HCT116 (cell line): ENCODE results near the gene SRSF3. TPM values are rescaled to one million over a fixed set of nuclear protein-coding genes. Genes with fewer than 3 reads are reported as not detected.

Experiments
- ATAC-seq: fragments of 200-7000 bp; cut with Tn5 transposase; 2 replicates; pipeline ENCODE4 v1.9.1; 2020; ENCODE audit warnings: mild to moderate bottlenecking, moderate library complexity
- BruUV-seq: library from RNA; stranded (reverse); fragments of 400-500 nt; replicated peaks from 2 replicates; lab custom pipeline; 2021; lab: Mats Ljungman, UMichigan
- CTCF ChIA-PET: fragments of 300-600 bp; sonication (Branson Sonifier 250); formaldehyde crosslinking; loops from one replicate; lab custom pipeline; 2021; ENCODE audit warnings: antibody characterized with exemption; lab: Charles Lee
- POLR2A ChIA-PET: fragments of 300-600, 350-600 bp; sonication (Branson Sonifier 250); formaldehyde crosslinking; loops from one replicate; lab custom pipeline; 2021; ENCODE audit warnings: antibody characterized with exemption; lab: Charles Lee
- RAD21 ChIA-PET, 2 experiments: fragments of 300-600 bp; sonication (Branson Sonifier 250); formaldehyde crosslinking; loops; one replicate each; lab custom pipeline; 2023; ENCODE audit warnings: low total read pairs in 2 of 2; ENCODE audit not compliant: uncharacterized antibody in 2 of 2, unreplicated experiment in 2 of 2, low non-redundant PET in 1 of 2; lab: Charles Lee
- DNase-seq: peaks from one replicate; pipeline ENCODE4 v3.0.0-alpha.2; 2010; ENCODE audit warnings: low read depth, low spot score
- H2AFZ ChIP-seq: fragments of 200-600 bp; shearing (Covaris generic), sonication (generic); 2 replicates; pipeline ENCODE4 v1.6.1; 2017; ENCODE audit warnings: low read depth, mixed run types, mixed read lengths, antibody characterized with exemption, low read length; ENCODE audit not compliant: poor library complexity, severe bottlenecking
- H3K27ac ChIP-seq: 2 replicates; pipeline ENCODE4 v1.5.1; 2012; ENCODE audit warnings: low read depth, low read length
- H3K27me3 ChIP-seq: fragments of 200-600 bp; sonication (generic); 2 replicates; pipeline ENCODE4 v1.6.1; 2016; ENCODE audit warnings: mixed run types, low read length, mixed read lengths; ENCODE audit not compliant: insufficient read depth
- H3K36me3 ChIP-seq, 2 experiments: fragments of 200-500 bp in 1 of 2; fragments of 200-600 bp in 1 of 2; sonication (Bioruptor generic) in 1 of 2; sonication (generic) in 1 of 2; 2 replicates each; pipeline versions ENCODE4 v1.5.1 to v1.6.1; 2014 to 2016; ENCODE audit warnings: low read length in 2 of 2, inconsistent platforms in 1 of 2, mixed read lengths in 1 of 2, mixed run types in 1 of 2; ENCODE audit not compliant: insufficient read depth in 2 of 2, control insufficient read depth in 1 of 2
- H3K4me1 ChIP-seq, 2 experiments: fragments of 200-600 bp in 1 of 2; sonication (generic) in 1 of 2; 2 replicates each; pipeline versions ENCODE4 v1.5.1 to v1.6.1; 2012 to 2017; ENCODE audit warnings: low read length in 2 of 2, inconsistent platforms in 1 of 2, mild to moderate bottlenecking in 1 of 2, mixed read lengths in 1 of 2, mixed run types in 1 of 2, moderate library complexity in 1 of 2; ENCODE audit not compliant: insufficient read depth in 2 of 2, control insufficient read depth in 1 of 2
- H3K4me2 ChIP-seq: fragments of 200-600 bp; sonication (generic); 2 replicates; pipeline ENCODE4 v1.6.1; 2017; ENCODE audit warnings: mixed run types, low read length, mixed read lengths
- H3K4me3 ChIP-seq, 2 experiments: fragments of 200-600 bp in 1 of 2; sonication (generic) in 1 of 2; replicated peaks in 1 of 2; 2 replicates each; pipeline ENCODE4 v1.5.1; 2011 to 2016; ENCODE audit warnings: low read length in 2 of 2, control low read depth in 1 of 2, low read depth in 1 of 2, mild to moderate bottlenecking in 1 of 2, mixed read lengths in 1 of 2, mixed run types in 1 of 2
- H3K79me2 ChIP-seq: fragments of 200-600 bp; sonication (generic); 2 replicates; pipeline ENCODE4 v1.6.1; 2017; ENCODE audit warnings: mild to moderate bottlenecking, mixed run types, low read length, moderate library complexity, mixed read lengths; ENCODE audit not compliant: insufficient read depth
- H3K9ac ChIP-seq: fragments of 200-600 bp; sonication (generic); 2 replicates; pipeline ENCODE4 v1.6.1; 2016; ENCODE audit warnings: low read length, mixed read lengths
- H3K9me2 ChIP-seq: fragments of 200-600 bp; sonication (generic), shearing (Covaris generic); 2 replicates; pipeline ENCODE4 v1.6.1; 2017; ENCODE audit warnings: mixed run types, mild to moderate bottlenecking, moderate library complexity; ENCODE audit not compliant: insufficient read depth
- H3K9me3 ChIP-seq, 2 experiments: fragments of 200-500 bp in 1 of 2; fragments of 200-600 bp in 1 of 2; sonication (Bioruptor generic) in 1 of 2; sonication (generic) in 1 of 2; 2 replicates each; pipeline ENCODE4 v1.6.1; 2014 to 2017; ENCODE audit warnings: low read length in 2 of 2, mixed read lengths in 2 of 2, inconsistent platforms in 1 of 2, low read depth in 1 of 2, mild to moderate bottlenecking in 1 of 2, mixed run types in 1 of 2, moderate library complexity in 1 of 2; ENCODE audit not compliant: control insufficient read depth in 1 of 2, insufficient read depth in 1 of 2
- H4K20me1 ChIP-seq: fragments of 200-600 bp; sonication (generic), shearing (Covaris generic); 2 replicates; pipeline ENCODE4 v1.6.1; 2017; ENCODE audit warnings: mixed run types, mild to moderate bottlenecking, moderate library complexity; ENCODE audit not compliant: insufficient read depth
- ATF3 ChIP-seq: IDR thresholded peaks from 2 replicates; pipeline ENCODE4 v1.6.1; 2012
- CBX3 ChIP-seq: IDR thresholded peaks from 2 replicates; pipeline ENCODE4 v1.6.1; 2012; ENCODE audit warnings: low read depth
- CEBPB ChIP-seq: IDR thresholded peaks from 2 replicates; pipeline ENCODE4 v1.6.1; 2012; ENCODE audit warnings: low read depth
- CTCF ChIP-seq, 3 experiments: fragments of 200-600 bp in 1 of 3; sonication (generic) in 1 of 3; IDR thresholded peaks in 2 of 3; conservative IDR thresholded peaks in 1 of 3; 2 replicates each; pipeline ENCODE4 v1.5.1; 2012 to 2017; ENCODE audit warnings: low read depth in 2 of 3, low read length in 2 of 3, antibody characterized with exemption in 1 of 3, borderline replicate concordance in 1 of 3, control low read depth in 1 of 3, mild to moderate bottlenecking in 1 of 3, mixed read lengths in 1 of 3, mixed run types in 1 of 3, moderate library complexity in 1 of 3; ENCODE audit not compliant: insufficient read depth in 1 of 3
- EGR1 ChIP-seq: IDR thresholded peaks from 2 replicates; pipeline ENCODE4 v1.6.1; 2012; ENCODE audit warnings: low read depth
- EZH2 ChIP-seq: fragments of 200-600 bp; sonication (generic); IDR thresholded peaks from 2 replicates; pipeline ENCODE4 v1.6.1; 2017; ENCODE audit warnings: antibody characterized with exemption, mixed run types
- MAX ChIP-seq: IDR thresholded peaks from 2 replicates; pipeline ENCODE4 v1.6.1; 2012
- POLR2A ChIP-seq: IDR thresholded peaks from 2 replicates; pipeline ENCODE4 v1.7.0; 2011; ENCODE audit warnings: borderline replicate concordance; ENCODE audit not compliant: insufficient read depth, insufficient read length; ENCODE audit errors: extremely low read depth
- SP1 ChIP-seq: IDR thresholded peaks from 2 replicates; pipeline ENCODE4 v1.6.1; 2012; ENCODE audit warnings: low read depth
- SRF ChIP-seq: IDR thresholded peaks from 2 replicates; pipeline ENCODE4 v1.6.1; 2012; ENCODE audit warnings: low read depth
- ZNF274 ChIP-seq: fragments of 200-500 bp; sonication (Bioruptor generic); IDR thresholded peaks from 2 replicates; pipeline ENCODE4 v1.6.1; 2014; ENCODE audit warnings: mild to moderate bottlenecking, low read depth, low read length, inconsistent platforms
- intact Hi-C: fragments of 100-400 bp; cut with micrococcal nuclease; formaldehyde crosslinking; loops from 2 replicates; pipeline ENCODE4 v1.10.0; 2022
- total RNA-seq: library from RNA; stranded (reverse); gene quantifications from one replicate; pipeline ENCODE4 v1.2.1, GENCODE V29; 2021; ENCODE audit not compliant: unreplicated experiment
- TF ChIP-seq, protein P1 (sequence below): IDR thresholded peaks from 2 replicates; pipeline ENCODE4 v1.6.1; 2012; ENCODE audit warnings: low read depth
- TF ChIP-seq, protein P2 (sequence below): IDR thresholded peaks from 2 replicates; pipeline ENCODE4 v1.6.1; 2011; ENCODE audit warnings: mild to moderate bottlenecking, low read length, moderate library complexity; ENCODE audit not compliant: insufficient replicate concordance; ENCODE audit errors: extremely low read depth

SRSF3 gene
- total RNA-seq, 1 experiment from 2014 or later = 362 TPM

DNA sequence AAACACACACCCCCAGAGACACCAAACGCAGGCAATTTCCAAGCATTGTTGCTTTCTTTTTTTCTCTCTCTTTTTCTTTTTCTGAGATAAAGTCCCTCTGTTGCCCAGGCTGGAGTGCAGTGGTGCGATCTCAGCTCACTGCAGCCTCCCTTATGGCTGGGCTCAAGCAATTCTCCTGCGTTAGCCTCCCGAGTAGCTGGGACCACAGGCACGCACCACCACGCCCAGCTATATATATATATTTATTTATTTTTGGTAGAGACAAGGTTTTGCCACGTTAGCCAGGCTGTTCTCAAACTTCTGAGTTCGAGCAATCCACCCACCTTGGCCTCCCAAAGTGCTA is 14.0 kb upstream of the SRSF3 start (continued):
- no peak for TF ChIP-seq CTCF (IDR thresholded peaks at IDR 0.05 in 2 of 3, conservative IDR thresholded peaks at IDR 0.05 in 1 of 3; ENCODE audit: borderline replicate concordance in 1 of 3, insufficient read depth in 1 of 3, low read depth in 2 of 3, low read length in 2 of 3)

GRCh38 chr6:36581716-36582115 is 12.4 kb upstream of the SRSF3 start:
- Histone ChIP-seq H3K36me3 (no peaks in the 10 kb centered on the region), H3K27me3 (no peaks in the 10 kb centered on the region), H3K9me2 (no peaks in the 10 kb centered on the region), H3K79me2 (no peaks in the 10 kb centered on the region), H3K27ac (no peak overlapping the region), H3K4me2 (no peak overlapping the region), H4K20me1 (no peaks in the 10 kb centered on the region), H3K9me3 (no peaks in the 10 kb centered on the region), H3K4me1 (peaks cover 24 to 38% of the 10 kb centered on the region in 2 experiments), H3K9ac (no peak overlapping the region), H3K4me3 (no peak overlapping the region), H2AFZ (no peak overlapping the region)
- ATAC-seq (no peak), DNase-seq (no peak)
- POLR2A ChIA-PET = no interaction called here
- CTCF ChIA-PET = no interaction called here
- intact Hi-C loops = no loop called here
- BruUV-seq = no TSS peak
- no peak for TF ChIP-seq CEBPB
- TF ChIP-seq SP1 = no peak
- TF ChIP-seq EGR1 = no peak
- TF ChIP-seq SRF = no peak
- TF ChIP-seq, protein P1, sequence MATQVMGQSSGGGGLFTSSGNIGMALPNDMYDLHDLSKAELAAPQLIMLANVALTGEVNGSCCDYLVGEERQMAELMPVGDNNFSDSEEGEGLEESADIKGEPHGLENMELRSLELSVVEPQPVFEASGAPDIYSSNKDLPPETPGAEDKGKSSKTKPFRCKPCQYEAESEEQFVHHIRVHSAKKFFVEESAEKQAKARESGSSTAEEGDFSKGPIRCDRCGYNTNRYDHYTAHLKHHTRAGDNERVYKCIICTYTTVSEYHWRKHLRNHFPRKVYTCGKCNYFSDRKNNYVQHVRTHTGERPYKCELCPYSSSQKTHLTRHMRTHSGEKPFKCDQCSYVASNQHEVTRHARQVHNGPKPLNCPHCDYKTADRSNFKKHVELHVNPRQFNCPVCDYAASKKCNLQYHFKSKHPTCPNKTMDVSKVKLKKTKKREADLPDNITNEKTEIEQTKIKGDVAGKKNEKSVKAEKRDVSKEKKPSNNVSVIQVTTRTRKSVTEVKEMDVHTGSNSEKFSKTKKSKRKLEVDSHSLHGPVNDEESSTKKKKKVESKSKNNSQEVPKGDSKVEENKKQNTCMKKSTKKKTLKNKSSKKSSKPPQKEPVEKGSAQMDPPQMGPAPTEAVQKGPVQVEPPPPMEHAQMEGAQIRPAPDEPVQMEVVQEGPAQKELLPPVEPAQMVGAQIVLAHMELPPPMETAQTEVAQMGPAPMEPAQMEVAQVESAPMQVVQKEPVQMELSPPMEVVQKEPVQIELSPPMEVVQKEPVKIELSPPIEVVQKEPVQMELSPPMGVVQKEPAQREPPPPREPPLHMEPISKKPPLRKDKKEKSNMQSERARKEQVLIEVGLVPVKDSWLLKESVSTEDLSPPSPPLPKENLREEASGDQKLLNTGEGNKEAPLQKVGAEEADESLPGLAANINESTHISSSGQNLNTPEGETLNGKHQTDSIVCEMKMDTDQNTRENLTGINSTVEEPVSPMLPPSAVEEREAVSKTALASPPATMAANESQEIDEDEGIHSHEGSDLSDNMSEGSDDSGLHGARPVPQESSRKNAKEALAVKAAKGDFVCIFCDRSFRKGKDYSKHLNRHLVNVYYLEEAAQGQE = no peak
- TF ChIP-seq, protein P2, sequence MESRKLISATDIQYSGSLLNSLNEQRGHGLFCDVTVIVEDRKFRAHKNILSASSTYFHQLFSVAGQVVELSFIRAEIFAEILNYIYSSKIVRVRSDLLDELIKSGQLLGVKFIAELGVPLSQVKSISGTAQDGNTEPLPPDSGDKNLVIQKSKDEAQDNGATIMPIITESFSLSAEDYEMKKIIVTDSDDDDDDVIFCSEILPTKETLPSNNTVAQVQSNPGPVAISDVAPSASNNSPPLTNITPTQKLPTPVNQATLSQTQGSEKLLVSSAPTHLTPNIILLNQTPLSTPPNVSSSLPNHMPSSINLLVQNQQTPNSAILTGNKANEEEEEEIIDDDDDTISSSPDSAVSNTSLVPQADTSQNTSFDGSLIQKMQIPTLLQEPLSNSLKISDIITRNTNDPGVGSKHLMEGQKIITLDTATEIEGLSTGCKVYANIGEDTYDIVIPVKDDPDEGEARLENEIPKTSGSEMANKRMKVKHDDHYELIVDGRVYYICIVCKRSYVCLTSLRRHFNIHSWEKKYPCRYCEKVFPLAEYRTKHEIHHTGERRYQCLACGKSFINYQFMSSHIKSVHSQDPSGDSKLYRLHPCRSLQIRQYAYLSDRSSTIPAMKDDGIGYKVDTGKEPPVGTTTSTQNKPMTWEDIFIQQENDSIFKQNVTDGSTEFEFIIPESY = no peak
- TF ChIP-seq ZNF274 = no peak
- no peak for TF ChIP-seq MAX
- TF ChIP-seq CBX3 = no peak
- no peak for TF ChIP-seq POLR2A
- TF ChIP-seq ATF3 = no peak
- no peak for TF ChIP-seq EZH2
- RAD21 ChIA-PET = no interaction called here
